GM21528 (cell line): Measurements from ENCODE around the gene VIT.

Source experiments
- ATAC-seq: cut with Tn5 transposase; IDR thresholded peaks from one replicate; pipeline ENCODE4 v1.9.1; 2021; ENCODE audit warnings: mild to moderate bottlenecking, moderate library complexity; ENCODE audit not compliant: unreplicated experiment, low FRiP score

VIT gene

GRCh38 chr2:36750101-36750500 lies 53.6 kb downstream of the VIT start:
- ATAC-seq, result no peak

GRCh38 chr2:36753706-36754221 lies 57.3 kb downstream of the VIT start:
- no peak for ATAC-seq

- ATAC-seq, result no peak
Observed at GRCh38 chr2:36754578-36754977, 58.1 kb downstream of the VIT start.

GRCh38 chr2:36756438-36756837 lies 59.9 kb downstream of the VIT start:
- ATAC-seq, result no peak

- ATAC-seq, result no peak
Observed at GRCh38 chr2:36762764-36763490, 66.4 kb downstream of the VIT start.

GRCh38 chr2:36769106-36769505 lies 72.6 kb downstream of the VIT start:
- ATAC-seq, result no peak

- ATAC-seq, result no peak
Observed at GRCh38 chr2:36770542-36771287, 74.2 kb downstream of the VIT start.

- ATAC-seq, result no peak
Observed at GRCh38 chr2:36771671-36772070, 75.2 kb downstream of the VIT start.

GRCh38 chr2:36773947-36774346 lies 77.4 kb downstream of the VIT start:
- no peak for ATAC-seq

GRCh38 chr2:36775261-36775660 lies 78.8 kb downstream of the VIT start:
- ATAC-seq, result no peak

GRCh38 chr2:36775806-36776205 lies 79.3 kb downstream of the VIT start:
- no peak for ATAC-seq

GRCh38 chr2:36777272-36777671 lies 80.8 kb downstream of the VIT start:
- no peak for ATAC-seq

GRCh38 chr2:36777788-36778187 lies 81.3 kb downstream of the VIT start:
- ATAC-seq, result no peak

GRCh38 chr2:36779462-36779861 lies 83.0 kb downstream of the VIT start:
- no peak for ATAC-seq

GRCh38 chr2:36780231-36780839 lies 83.8 kb downstream of the VIT start:
- ATAC-seq, result no peak

- ATAC-seq, result no peak
Observed at GRCh38 chr2:36781907-36782720, 85.6 kb downstream of the VIT start.

- ATAC-seq, result no peak
Observed at GRCh38 chr2:36783246-36783645, 86.7 kb downstream of the VIT start.

GRCh38 chr2:36785179-36785795 lies 88.8 kb downstream of the VIT start:
- ATAC-seq, result peak; percentile 77

- no peak for ATAC-seq
Observed at GRCh38 chr2:36789181-36789804, 92.8 kb downstream of the VIT start.

GRCh38 chr2:36792951-36793350 lies 96.4 kb downstream of the VIT start:
- no peak for ATAC-seq
